Body of pancreas (tissue), 4 donors: ENCODE results near the gene CACNA2D4. TPM values are rescaled to one million over a fixed set of nuclear protein-coding genes. Genes with fewer than 3 reads are reported as not detected.

Source experiments
- ATAC-seq: fragments of 150-250 bp; one replicate; pipeline ENCODE4 v1.9.1; 2016
- DNase-seq, 4 donors: peaks; one replicate each; pipeline ENCODE4 v3.0.0-alpha.2; 2019
- H3K27ac ChIP-seq, 4 donors: fragments of 200-600 bp; sonication (generic); 1 replicate in 3 of 4; 2 replicates in 1 of 4; pipeline versions ENCODE4 v1.5.1 to v1.6.1; 2016 to 2019; ENCODE audit warnings: mild to moderate bottlenecking in 1 of 4, mixed read lengths in 1 of 4, moderate library complexity in 1 of 4
- H3K27me3 ChIP-seq, 2 donors: fragments of 200-600 bp; sonication (generic); one replicate each; pipeline ENCODE4 v1.6.0; 2016; ENCODE audit warnings: mild to moderate bottlenecking in 1 of 2
- H3K36me3 ChIP-seq, 2 donors: fragments of 200-600 bp; sonication (generic); replicated peaks in 1 of 2; 2 replicates each; pipeline ENCODE4 v1.5.1; 2016; ENCODE audit warnings: low read depth in 2 of 2; ENCODE audit not compliant: insufficient read depth in 1 of 2
- H3K4me1 ChIP-seq: fragments of 200-600 bp; sonication (generic); one replicate; pipeline ENCODE4 v1.6.0; 2016
- H3K4me3 ChIP-seq, 2 donors: fragments of 200-600 bp; sonication (generic); 1 replicate in 1 of 2; 2 replicates in 1 of 2; pipeline ENCODE4 v1.5.1; 2016 to 2019
- H3K9me3 ChIP-seq, 3 donors: fragments of 200-600 bp; sonication (generic); 1 replicate in 2 of 3; 2 replicates in 1 of 3; pipeline ENCODE4 v1.5.1; 2016
- POLR2A ChIP-seq, 3 donors: fragments of 450-650 bp; IDR thresholded peaks; one replicate each; pipeline ENCODE4 v1.6.1; 2016; ENCODE audit warnings: antibody characterized with exemption in 3 of 3, mild to moderate bottlenecking in 2 of 3
- WGBS, 2 donors: methylation state at CpG; one replicate each; pipeline ENCODE4 v1.1.5; 2017; 5-methylcytosine and 5-hydroxymethylcytosine counted together
- intact Hi-C: fragments of 100-400 bp; cut with DNase I; formaldehyde crosslinking; loops from one replicate; pipeline ENCODE4 v1.15.1; 2023
- total RNA-seq, 2 donors: library from RNA; depleted of rRNA; stranded (reverse); fragments of >200 nt; gene quantifications; one replicate each; pipeline ENCODE4 v1.1.0, GENCODE V29; 2016
- TF ChIP-seq, protein P1 (sequence below), 7 experiments: fragments of 450-650 bp in 4 of 7; fragments of 200-600 bp in 3 of 7; sonication (generic) in 3 of 7; IDR thresholded peaks; one replicate each; pipeline ENCODE4 v1.5.1; 2016 to 2019; ENCODE audit warnings: antibody characterized with exemption in 7 of 7

Gene CACNA2D4
- total RNA-seq, 2 donors from 2014 or later: 3.6 TPM; not detected in 1

DNA sequence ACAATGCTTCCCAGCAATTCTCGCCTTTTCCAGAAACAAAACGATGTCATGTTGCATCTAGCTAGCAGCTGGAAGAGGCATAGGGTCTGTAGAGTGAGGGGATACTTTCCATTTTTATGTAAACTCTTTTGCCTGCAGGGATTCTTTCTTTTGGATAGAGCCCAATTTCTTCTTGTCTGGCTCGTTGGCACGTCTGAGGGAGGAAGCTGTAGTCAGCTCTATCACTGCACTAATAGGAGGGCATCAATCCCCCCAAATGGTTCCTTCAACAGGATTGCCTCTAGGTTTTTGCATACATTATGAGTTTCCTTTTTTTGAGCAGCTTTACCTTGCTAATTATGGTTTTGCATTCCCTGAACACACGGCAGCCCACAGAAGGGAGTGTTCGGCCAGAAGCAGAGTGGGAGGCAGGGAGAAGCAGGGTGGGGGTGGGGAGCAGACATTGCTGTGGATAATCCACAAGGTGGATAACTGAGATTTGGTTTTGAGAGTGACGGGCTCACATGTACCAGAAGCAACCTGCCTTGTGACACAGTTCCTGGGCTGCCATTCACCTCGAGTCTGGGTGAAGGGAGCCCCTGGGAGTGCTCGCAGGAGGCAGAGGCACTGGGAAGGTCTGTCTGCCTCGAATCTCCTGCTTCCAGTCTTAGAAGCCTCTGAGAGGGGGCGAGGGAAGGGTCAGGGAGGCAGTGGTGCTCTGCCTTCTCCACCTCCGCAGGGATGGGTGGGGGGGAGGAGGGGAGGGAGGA is 73.6 kb downstream of the CACNA2D4 start:
- H3K9me3 ChIP-seq: no peaks in the 10 kb centered on the region
- H3K27ac ChIP-seq: no peak overlapping the region
- ATAC-seq (no peak), DNase-seq (no peak)
- H3K27me3 ChIP-seq: no peaks in the 10 kb centered on the region
- TF ChIP-seq, protein P1, sequence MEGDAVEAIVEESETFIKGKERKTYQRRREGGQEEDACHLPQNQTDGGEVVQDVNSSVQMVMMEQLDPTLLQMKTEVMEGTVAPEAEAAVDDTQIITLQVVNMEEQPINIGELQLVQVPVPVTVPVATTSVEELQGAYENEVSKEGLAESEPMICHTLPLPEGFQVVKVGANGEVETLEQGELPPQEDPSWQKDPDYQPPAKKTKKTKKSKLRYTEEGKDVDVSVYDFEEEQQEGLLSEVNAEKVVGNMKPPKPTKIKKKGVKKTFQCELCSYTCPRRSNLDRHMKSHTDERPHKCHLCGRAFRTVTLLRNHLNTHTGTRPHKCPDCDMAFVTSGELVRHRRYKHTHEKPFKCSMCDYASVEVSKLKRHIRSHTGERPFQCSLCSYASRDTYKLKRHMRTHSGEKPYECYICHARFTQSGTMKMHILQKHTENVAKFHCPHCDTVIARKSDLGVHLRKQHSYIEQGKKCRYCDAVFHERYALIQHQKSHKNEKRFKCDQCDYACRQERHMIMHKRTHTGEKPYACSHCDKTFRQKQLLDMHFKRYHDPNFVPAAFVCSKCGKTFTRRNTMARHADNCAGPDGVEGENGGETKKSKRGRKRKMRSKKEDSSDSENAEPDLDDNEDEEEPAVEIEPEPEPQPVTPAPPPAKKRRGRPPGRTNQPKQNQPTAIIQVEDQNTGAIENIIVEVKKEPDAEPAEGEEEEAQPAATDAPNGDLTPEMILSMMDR (IDR thresholded peaks at IDR 0.05): no peak
- no peak for TF ChIP-seq POLR2A (IDR thresholded peaks at IDR 0.05)
- no peaks in the 10 kb centered on the region for H3K36me3 ChIP-seq
- no peaks in the 10 kb centered on the region for H3K4me1 ChIP-seq
- WGBS, 2 donors: 38 to 40% methylated on average over 12 of the region's 12 CpGs
- intact Hi-C loops: no loop called here
- no peak overlapping the region for H3K4me3 ChIP-seq

GRCh38 chr12:1844223-1844622 is 74.2 kb downstream of the CACNA2D4 start:
- no peak overlapping the region for H3K4me3 ChIP-seq
- no peaks in the 10 kb centered on the region for H3K9me3 ChIP-seq
- no peaks in the 10 kb centered on the region for H3K36me3 ChIP-seq
- peak in 1 of 4 donors; percentile 5 for DNase-seq
- no peak overlapping the region for H3K27ac ChIP-seq
- H3K27me3 ChIP-seq: no peaks in the 10 kb centered on the region
- 56 to 60% methylated on average over 9 to 10 of the region's 10 CpGs for WGBS, 2 donors
- no peak for ATAC-seq
- H3K4me1 ChIP-seq: no peaks in the 10 kb centered on the region
- intact Hi-C loops: no loop called here
- TF ChIP-seq, protein P1 (IDR thresholded peaks at IDR 0.05): no peak
- TF ChIP-seq POLR2A (IDR thresholded peaks at IDR 0.05): no peak

- Histone ChIP-seq H3K4me3 (no peak overlapping the region), H3K9me3 (no peaks in the 10 kb centered on the region), H3K4me1 (no peaks in the 10 kb centered on the region), H3K27ac (no peak overlapping the region), H3K27me3 (no peaks in the 10 kb centered on the region), H3K36me3 (no peaks in the 10 kb centered on the region)
- intact Hi-C loops: no loop called here
- 31 to 47% methylated on average over 3 of the region's 3 CpGs for WGBS, 2 donors
- DNase-seq (no peak), ATAC-seq (no peak)
- TF ChIP-seq, protein P1 (IDR thresholded peaks at IDR 0.05): no peak
- no peak for TF ChIP-seq POLR2A (IDR thresholded peaks at IDR 0.05)
These were observed 74.8 kb downstream of the CACNA2D4 start for GRCh38 chr12:1843641-1844005.

DNA sequence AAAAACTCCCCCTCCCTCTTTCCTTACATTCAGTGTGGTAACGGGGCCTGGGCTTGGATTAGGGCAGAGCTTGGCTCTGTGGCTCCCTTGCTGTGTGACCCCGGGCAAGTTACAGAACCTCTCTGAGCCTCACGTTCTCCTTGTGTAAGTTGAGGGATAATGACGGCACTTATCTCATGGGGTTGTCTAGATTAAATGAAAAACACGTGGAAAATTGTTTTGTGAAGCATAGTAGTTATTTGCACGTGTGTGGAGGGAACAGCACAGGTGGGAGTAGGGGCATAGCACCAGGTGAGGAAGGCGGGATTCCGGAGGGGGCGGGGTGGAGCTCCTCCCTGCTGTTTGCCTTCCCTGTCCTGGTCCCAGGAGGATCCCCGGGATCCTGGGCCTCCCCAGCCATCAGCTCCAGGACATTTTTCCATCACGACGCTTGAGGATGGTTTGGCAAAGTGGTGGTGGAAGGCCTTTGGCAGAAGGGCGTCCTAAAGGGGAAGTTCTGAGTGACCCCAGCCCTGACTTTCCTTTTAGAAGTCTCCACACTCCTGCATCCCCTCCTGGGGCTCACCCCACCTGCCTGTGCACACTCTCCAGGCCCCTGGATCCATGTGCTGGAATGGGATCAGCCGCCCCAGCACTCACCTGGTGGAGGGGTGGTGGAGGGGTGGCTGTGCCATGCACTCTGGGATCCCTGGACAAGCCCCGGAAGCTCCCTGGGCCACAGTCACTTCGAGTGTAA is 75.4 kb downstream of the CACNA2D4 start:
- Histone ChIP-seq H3K36me3 (no peaks in the 10 kb centered on the region), H3K27ac (no peak overlapping the region), H3K4me3 (no peak overlapping the region), H3K27me3 (no peaks in the 10 kb centered on the region), H3K9me3 (no peaks in the 10 kb centered on the region), H3K4me1 (no peaks in the 10 kb centered on the region)
- DNase-seq (peak in 1 of 4 donors; percentile 8), ATAC-seq (no peak)
- 47 to 54% methylated on average over 16 of the region's 16 CpGs for WGBS, 2 donors
- no peak for TF ChIP-seq POLR2A (IDR thresholded peaks at IDR 0.05)
- TF ChIP-seq, protein P1 (IDR thresholded peaks at IDR 0.05): no peak
- intact Hi-C loops: no loop called here
